Measurements from ENCODE around the gene ENOPH1. TPM values are rescaled to one million over a fixed set of nuclear protein-coding genes. Genes with fewer than 3 reads are reported as not detected.

Gene ENOPH1
- total RNA-seq, 1 experiment from 2014 or later: 22.3 TPM

- Histone ChIP-seq H3K9me2 (ENCODE audit: insufficient read depth) (no peaks in the 10 kb centered on the region), H4K20me1 (ENCODE audit: insufficient read depth) (no peaks in the 10 kb centered on the region), H3K79me2 (ENCODE audit: low read depth) (peaks cover 20% of the 10 kb centered on the region; the same call in 1 of the 2 replicates), H3K9me3 (ENCODE audit: insufficient read depth, low read depth) (no peaks in the 10 kb centered on the region), H3K4me1 (replicated peaks; ENCODE audit: insufficient read depth) (no peaks in the 10 kb centered on the region), H2AFZ (no peak overlapping the region), H3K27me3 (ENCODE audit: insufficient read depth, low read depth) (no peaks in the 10 kb centered on the region), H3K4me3 (no peak overlapping the region), H3K36me3 (ENCODE audit: low read depth) (peaks cover 3% of the 10 kb centered on the region; the same call in 1 of the 2 replicates), H3F3A (ENCODE audit: insufficient read depth, low read depth) (no peaks in the 10 kb centered on the region), H3K27ac (no peak overlapping the region), H3K4me2 (no peak overlapping the region)
- CTCF ChIA-PET: no interaction called here
- no TSS peak for BruUV-seq (replicated peaks)
- intact Hi-C loops (cut with micrococcal nuclease; ENCODE audit: unreplicated experiment): no loop called here
- TF ChIP-seq EZH2 (IDR thresholded peaks at IDR 0.05; ENCODE audit: low read depth): no peak
- no peak for TF ChIP-seq CTCF (conservative IDR thresholded peaks at IDR 0.05)
- no peak for DNase-seq
- POLR2A ChIA-PET (ENCODE audit: unreplicated experiment): no interaction called here
Observed at GRCh38 chr4:82447886-82448285, 17.5 kb downstream of the ENOPH1 start.

- Histone ChIP-seq H2AFZ (no peak overlapping the region), H3K4me3 (no peak overlapping the region), H3K36me3 (ENCODE audit: low read depth) (peaks cover 3% of the 10 kb centered on the region; the same call in 1 of the 2 replicates), H3K79me2 (ENCODE audit: low read depth) (peaks cover 2% of the 10 kb centered on the region; the same call in 1 of the 2 replicates), H3K4me2 (no peak overlapping the region), H3K9me2 (ENCODE audit: insufficient read depth) (no peaks in the 10 kb centered on the region), H3K4me1 (replicated peaks; ENCODE audit: insufficient read depth) (no peaks in the 10 kb centered on the region), H3K27ac (no peak overlapping the region), H3K27me3 (ENCODE audit: insufficient read depth, low read depth) (no peaks in the 10 kb centered on the region), H3F3A (ENCODE audit: insufficient read depth, low read depth) (no peaks in the 10 kb centered on the region), H4K20me1 (ENCODE audit: insufficient read depth) (no peaks in the 10 kb centered on the region), H3K9me3 (ENCODE audit: insufficient read depth, low read depth) (no peaks in the 10 kb centered on the region)
- CTCF ChIA-PET: interaction anchor here (0.5 kb wide), 1 partner anchor 11 kb away, joined by 8 read pairs; no protein-coding TSS in a partner anchor
- no peak for DNase-seq
- POLR2A ChIA-PET (ENCODE audit: unreplicated experiment): no interaction called here
- TF ChIP-seq EZH2 (IDR thresholded peaks at IDR 0.05; ENCODE audit: low read depth) (no peak), CTCF (conservative IDR thresholded peaks at IDR 0.05) (no peak)
- intact Hi-C loops (cut with micrococcal nuclease; ENCODE audit: unreplicated experiment): no loop called here
- no TSS peak for BruUV-seq (replicated peaks)
Observed at GRCh38 chr4:82450966-82451755, 20.8 kb downstream of the ENOPH1 start.

GRCh38 chr4:82452026-82452425 lies 21.6 kb downstream of the ENOPH1 start:
- no TSS peak for BruUV-seq (replicated peaks)
- ChIA-PET POLR2A (ENCODE audit: unreplicated experiment) (no interaction called here), CTCF (no interaction called here)
- Histone ChIP-seq H3K27ac (no peak overlapping the region), H3K4me1 (replicated peaks; ENCODE audit: insufficient read depth) (no peaks in the 10 kb centered on the region), H3K4me2 (no peak overlapping the region), H3K9me3 (ENCODE audit: insufficient read depth, low read depth) (no peaks in the 10 kb centered on the region), H3K4me3 (no peak overlapping the region), H3F3A (ENCODE audit: insufficient read depth, low read depth) (no peaks in the 10 kb centered on the region), H3K9me2 (ENCODE audit: insufficient read depth) (no peaks in the 10 kb centered on the region), H2AFZ (no peak overlapping the region), H3K79me2 (ENCODE audit: low read depth) (no peaks in the 10 kb centered on the region), H3K27me3 (ENCODE audit: insufficient read depth, low read depth) (no peaks in the 10 kb centered on the region), H3K36me3 (ENCODE audit: low read depth) (peaks cover 3% of the 10 kb centered on the region; the same call in 1 of the 2 replicates), H4K20me1 (ENCODE audit: insufficient read depth) (no peaks in the 10 kb centered on the region)
- DNase-seq: no peak
- intact Hi-C loops (cut with micrococcal nuclease; ENCODE audit: unreplicated experiment): no loop called here
- TF ChIP-seq CTCF (conservative IDR thresholded peaks at IDR 0.05) (no peak), EZH2 (IDR thresholded peaks at IDR 0.05; ENCODE audit: low read depth) (no peak)
